Lower leg skin (tissue), 4 donors: ENCODE measurements around the gene PRKD3. TPM values are rescaled to one million over a fixed set of nuclear protein-coding genes. Genes with fewer than 3 reads are reported as not detected.
A peak's percentile ranks its signal among the peaks of the same experiment; 100 is the strongest.

Source experiments
- DNase-seq, 2 donors: peaks; one replicate each; pipeline ENCODE4 v3.0.0-alpha.2; 2019; ENCODE audit warnings: low spot score in 2 of 2
- H3K4me3 ChIP-seq: fragments of 200-600 bp; sonication (generic); 2 replicates; pipeline ENCODE4 v1.5.1; 2017; ENCODE audit warnings: mild to moderate bottlenecking, low read depth; ENCODE audit not compliant: poor library complexity, severe bottlenecking
- POLR2A ChIP-seq, 2 donors: fragments of 450-650 bp; IDR thresholded peaks; one replicate each; pipeline ENCODE4 v1.6.1; 2016 to 2017; ENCODE audit warnings: antibody characterized with exemption in 2 of 2, mild to moderate bottlenecking in 1 of 2, moderate library complexity in 1 of 2
- WGBS, 2 donors: methylation state at CpG; one replicate each; pipeline ENCODE4 v1.1.5; 2018; 5-methylcytosine and 5-hydroxymethylcytosine counted together
- intact Hi-C: fragments of 100-400 bp; cut with DNase I; formaldehyde crosslinking; loops from one replicate; pipeline ENCODE4 v1.15.0; 2023; ENCODE audit warnings: low total_unique reads
- total RNA-seq, 4 donors: library from RNA; depleted of rRNA; stranded (reverse); fragments of >200 nt; gene quantifications; one replicate each; pipeline ENCODE4 v1.1.0, GENCODE V29; 2016
- TF ChIP-seq, protein P1 (sequence below), 3 donors: fragments of 450-650 bp; IDR thresholded peaks; one replicate each; pipeline ENCODE4 v1.5.1; 2016; ENCODE audit warnings: antibody characterized with exemption in 3 of 3, mild to moderate bottlenecking in 3 of 3, moderate library complexity in 2 of 3

PRKD3 gene
- total RNA-seq, 4 donors from 2014 or later = 24.8 to 38.4 (median 30.9) TPM

DNA sequence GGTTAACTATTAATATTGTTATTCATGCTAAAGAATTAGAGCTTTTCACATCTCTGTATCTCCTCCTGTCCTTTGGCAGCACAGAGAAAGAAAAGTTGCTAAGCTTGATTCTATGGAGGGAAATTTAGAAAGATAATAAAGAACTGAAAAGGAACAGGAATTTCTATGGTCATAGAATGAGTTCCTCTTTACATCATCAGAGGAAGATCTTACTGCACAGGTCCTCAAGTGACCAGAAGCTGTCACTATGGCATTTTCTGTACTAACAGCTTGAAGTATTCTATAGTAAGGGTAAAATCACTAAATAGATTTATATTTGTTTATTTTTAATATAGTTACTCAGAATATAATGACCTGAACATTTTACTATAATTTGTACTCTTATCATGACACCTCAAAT is 6.0 kb upstream of the PRKD3 start:
- no peak overlapping the region for H3K4me3 ChIP-seq
- DNase-seq = no peak
- intact Hi-C loops = no loop called here
- TF ChIP-seq POLR2A (IDR thresholded peaks at IDR 0.05) = no peak
- TF ChIP-seq, protein P1, sequence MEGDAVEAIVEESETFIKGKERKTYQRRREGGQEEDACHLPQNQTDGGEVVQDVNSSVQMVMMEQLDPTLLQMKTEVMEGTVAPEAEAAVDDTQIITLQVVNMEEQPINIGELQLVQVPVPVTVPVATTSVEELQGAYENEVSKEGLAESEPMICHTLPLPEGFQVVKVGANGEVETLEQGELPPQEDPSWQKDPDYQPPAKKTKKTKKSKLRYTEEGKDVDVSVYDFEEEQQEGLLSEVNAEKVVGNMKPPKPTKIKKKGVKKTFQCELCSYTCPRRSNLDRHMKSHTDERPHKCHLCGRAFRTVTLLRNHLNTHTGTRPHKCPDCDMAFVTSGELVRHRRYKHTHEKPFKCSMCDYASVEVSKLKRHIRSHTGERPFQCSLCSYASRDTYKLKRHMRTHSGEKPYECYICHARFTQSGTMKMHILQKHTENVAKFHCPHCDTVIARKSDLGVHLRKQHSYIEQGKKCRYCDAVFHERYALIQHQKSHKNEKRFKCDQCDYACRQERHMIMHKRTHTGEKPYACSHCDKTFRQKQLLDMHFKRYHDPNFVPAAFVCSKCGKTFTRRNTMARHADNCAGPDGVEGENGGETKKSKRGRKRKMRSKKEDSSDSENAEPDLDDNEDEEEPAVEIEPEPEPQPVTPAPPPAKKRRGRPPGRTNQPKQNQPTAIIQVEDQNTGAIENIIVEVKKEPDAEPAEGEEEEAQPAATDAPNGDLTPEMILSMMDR (IDR thresholded peaks at IDR 0.05) = no peak

DNA sequence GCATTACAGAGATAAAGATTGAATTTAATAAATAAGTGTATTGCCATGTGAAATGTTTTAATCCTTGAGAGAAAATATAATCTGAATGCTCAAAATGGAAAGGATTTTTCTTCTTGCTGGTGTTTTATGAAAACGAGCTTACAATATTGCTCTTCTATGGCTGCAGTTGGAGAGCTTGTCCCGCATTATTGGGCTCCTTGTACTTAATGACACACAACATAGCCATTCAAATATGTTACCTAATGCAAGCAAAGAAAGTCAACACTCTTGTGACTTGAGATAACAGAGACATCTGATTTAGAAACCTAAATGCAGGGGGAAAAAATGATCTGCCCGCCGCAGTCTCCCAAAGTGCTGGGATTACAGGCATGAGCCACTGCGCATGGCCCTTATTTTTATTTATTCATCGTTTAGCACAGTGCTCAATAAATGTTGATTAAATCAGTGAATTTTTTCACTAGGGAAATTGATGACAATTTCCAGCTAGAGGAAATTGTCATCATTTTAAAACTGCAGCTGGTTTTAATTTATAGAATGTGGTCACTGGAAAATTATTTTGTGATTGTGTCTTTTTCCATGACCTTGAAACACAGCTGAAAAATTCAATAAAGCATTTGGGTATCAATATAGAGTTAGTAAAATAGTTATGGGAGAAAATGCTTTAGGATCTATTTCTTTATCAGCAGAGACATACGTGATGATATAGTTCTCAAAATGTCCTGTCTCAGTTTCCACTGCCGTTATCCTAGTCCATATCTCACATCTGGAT is 2.4 kb upstream of the PRKD3 start:
- TF ChIP-seq, protein P1 (IDR thresholded peaks at IDR 0.05) = no peak
- no peak for TF ChIP-seq POLR2A (IDR thresholded peaks at IDR 0.05)
- H3K4me3 ChIP-seq = no peak overlapping the region
- 70 to 73% methylated on average over 8 of the region's 8 CpGs for WGBS, 2 donors
- DNase-seq = no peak
- intact Hi-C loops = no loop called here

DNA sequence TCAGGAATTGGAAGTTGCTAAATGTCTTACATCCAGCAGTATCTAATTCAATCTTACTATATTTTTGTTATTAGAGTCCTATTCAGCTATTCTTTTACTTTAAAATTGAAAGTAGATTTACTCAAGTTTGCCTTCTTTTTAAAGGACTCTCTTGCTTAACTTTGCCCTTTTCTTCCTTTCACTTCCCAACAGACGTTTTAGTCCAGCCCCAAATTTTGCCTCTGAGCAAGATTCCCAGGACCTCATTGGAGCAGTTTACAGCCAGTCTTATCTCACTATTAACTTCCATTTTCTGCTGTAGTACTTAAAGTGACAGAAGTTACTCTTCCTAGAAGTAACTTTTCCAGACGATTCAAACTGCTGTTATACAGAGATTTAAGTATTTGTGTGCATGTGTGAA is 1.7 kb upstream of the PRKD3 start:
- H3K4me3 ChIP-seq = no peak overlapping the region
- no peak for TF ChIP-seq POLR2A (IDR thresholded peaks at IDR 0.05)
- intact Hi-C loops = no loop called here
- 4 to 7% methylated on average over 2 of the region's 2 CpGs for WGBS, 2 donors
- peak in 1 of 2 donors; percentile 69 for DNase-seq

DNA sequence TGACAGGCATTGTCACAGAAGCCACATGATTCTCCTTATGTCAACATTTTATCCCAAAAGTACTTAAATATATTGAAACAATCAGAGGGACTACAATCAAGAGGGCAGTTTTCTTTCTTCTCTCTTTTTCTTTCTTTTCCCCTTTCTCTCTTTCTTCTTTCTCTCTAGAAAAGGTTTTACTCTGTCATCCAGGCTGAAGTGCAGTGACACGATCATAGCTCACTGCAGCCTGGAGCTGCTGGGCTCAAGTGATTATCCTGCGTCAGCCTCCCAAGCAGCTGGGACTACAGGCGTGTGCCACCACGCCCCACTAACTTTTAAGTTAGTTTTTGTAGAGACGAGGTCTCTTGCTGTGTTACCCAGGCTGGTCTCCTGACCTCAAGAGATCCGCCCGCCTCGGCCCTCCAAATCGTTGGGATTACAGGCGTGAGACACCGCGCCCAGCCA is 1.0 kb upstream of the PRKD3 start:
- 77 to 84% methylated on average over 12 of the region's 12 CpGs for WGBS, 2 donors
- no peak for DNase-seq
- intact Hi-C loops = no loop called here
- no peak for TF ChIP-seq POLR2A (IDR thresholded peaks at IDR 0.05)
- TF ChIP-seq, protein P1 (IDR thresholded peaks at IDR 0.05) = no peak
- no peak overlapping the region for H3K4me3 ChIP-seq

DNA sequence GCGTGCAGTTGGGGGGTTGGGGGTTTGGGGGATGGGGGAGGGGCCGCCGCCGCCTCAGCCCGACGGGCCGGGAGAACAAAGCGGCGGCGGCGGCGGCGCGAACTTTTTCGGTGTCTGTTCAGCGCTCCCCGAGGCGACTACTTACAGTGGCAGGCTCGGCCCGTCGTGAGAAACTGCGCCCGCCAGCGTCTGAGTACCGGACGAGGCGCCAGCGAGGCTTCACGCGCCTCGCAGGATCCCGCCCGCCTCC is 172 bp downstream of the PRKD3 start:
- peak; percentile 81 to 96 for DNase-seq
- 0% methylated on average over 25 of the region's 33 CpGs; no CpG with 5 or more reads in 1 of the 2 donors for WGBS, 2 donors
- TF ChIP-seq POLR2A (IDR thresholded peaks at IDR 0.05) = no peak
- TF ChIP-seq, protein P1 (IDR thresholded peaks at IDR 0.05) = no peak
- H3K4me3 ChIP-seq = peak overlapping the region; percentile 72
- intact Hi-C loops = no loop called here

DNA sequence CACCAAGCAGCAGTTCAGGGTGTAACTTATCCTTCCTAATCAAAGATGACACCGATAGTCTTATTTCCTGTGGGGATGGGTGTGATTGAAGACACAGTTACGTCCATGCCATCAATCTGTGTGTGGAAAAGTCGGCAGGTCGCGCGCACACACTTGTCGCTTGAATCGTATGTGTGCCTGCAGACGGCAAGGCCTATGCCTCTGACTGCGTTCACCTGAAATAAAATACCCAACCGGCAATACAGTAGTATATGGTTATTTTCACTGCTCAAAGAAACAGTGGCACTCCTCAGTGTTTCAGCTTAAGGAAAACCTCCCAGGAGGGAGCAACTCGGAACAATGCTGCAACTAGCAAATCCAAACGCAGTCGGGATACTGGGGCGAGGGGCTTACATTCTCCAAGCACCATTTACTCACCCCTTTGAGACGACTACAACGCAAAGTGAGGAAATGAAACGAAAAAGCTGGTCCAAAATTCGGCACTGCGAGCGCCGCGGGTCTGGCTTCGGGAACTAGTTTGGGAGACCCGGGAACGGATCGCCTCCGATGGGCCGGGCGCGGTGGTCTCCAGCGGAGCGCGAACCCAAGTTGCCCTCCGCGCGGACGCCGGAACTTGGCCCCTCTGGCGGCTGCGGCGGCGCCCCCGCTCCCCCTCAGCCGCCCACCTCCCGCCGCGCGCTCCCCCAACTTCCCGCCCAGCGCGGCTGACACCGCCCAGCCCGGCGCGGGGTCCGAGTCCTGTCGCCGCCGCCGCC is 675 bp downstream of the PRKD3 start:
- peak overlapping the region; percentile 72 for H3K4me3 ChIP-seq
- 1% methylated on average over 34 to 46 of the region's 61 CpGs for WGBS, 2 donors
- TF ChIP-seq, protein P1 (IDR thresholded peaks at IDR 0.05) = no peak
- TF ChIP-seq POLR2A (IDR thresholded peaks at IDR 0.05) = no peak
- peak in 1 of 2 donors; percentile 89 for DNase-seq
- intact Hi-C loops = no loop called here
